Keratinocyte (primary cell): ENCODE data around the gene FAF1. TPM values are rescaled to one million over a fixed set of nuclear protein-coding genes. Genes with fewer than 3 reads are reported as not detected.

Source experiments
- DNase-seq: peaks from one replicate; pipeline ENCODE4 v3.0.0-alpha.2; 2011; ENCODE audit warnings: low read depth, missing footprints, low spot score
- FAIRE-seq: peaks from 2 replicates; lab custom pipeline; 2011; peaks lifted over from hg19 to GRCh38; lab: Jason Lieb, UNC
- H2AFZ ChIP-seq: 2 replicates; pipeline ENCODE4 v1.6.0; 2012; ENCODE audit warnings: low read length, control low read depth, inconsistent platforms; ENCODE audit not compliant: control insufficient read depth
- H3K27ac ChIP-seq: 2 replicates; pipeline ENCODE4 v1.5.1; 2011; ENCODE audit warnings: low read length; ENCODE audit not compliant: control insufficient read depth, insufficient read depth
- H3K27me3 ChIP-seq: 3 replicates; pipeline ENCODE4 v1.6.0; 2011; ENCODE audit warnings: low read length; ENCODE audit not compliant: control insufficient read depth, insufficient read depth; ENCODE audit errors: extremely low read depth
- H3K36me3 ChIP-seq, 2 experiments: 2 replicates in 1 of 2; 3 replicates in 1 of 2; pipeline ENCODE4 v1.5.1; 2011; ENCODE audit warnings: low read length in 2 of 2, mild to moderate bottlenecking in 1 of 2; ENCODE audit not compliant: control insufficient read depth in 2 of 2, insufficient read depth in 2 of 2; ENCODE audit errors: extremely low read depth in 1 of 2
- H3K4me1 ChIP-seq: 3 replicates; pipeline ENCODE4 v1.5.1; 2011; ENCODE audit warnings: low read length; ENCODE audit not compliant: control insufficient read depth, insufficient read depth; ENCODE audit errors: extremely low read depth
- H3K4me2 ChIP-seq: 3 replicates; pipeline ENCODE4 v1.6.0; 2011; ENCODE audit warnings: low read depth, low read length; ENCODE audit not compliant: control insufficient read depth, insufficient read depth; ENCODE audit errors: extremely low read depth
- H3K4me3 ChIP-seq, 3 experiments: fragments of 200-600 bp in 1 of 3; sonication (generic) in 1 of 3; 2 replicates in 2 of 3; 3 replicates in 1 of 3; pipeline ENCODE4 v1.5.1; 2011 to 2016; ENCODE audit warnings: low read length in 3 of 3, mild to moderate bottlenecking in 3 of 3, control low read depth in 2 of 3, inconsistent platforms in 1 of 3, low read depth in 1 of 3, mixed read lengths in 1 of 3, mixed run types in 1 of 3, moderate library complexity in 1 of 3; ENCODE audit not compliant: control insufficient read depth in 2 of 3, insufficient read depth in 2 of 3; ENCODE audit errors: extremely low read depth in 1 of 3
- H3K79me2 ChIP-seq: 2 replicates; pipeline ENCODE4 v1.6.0; 2012; ENCODE audit warnings: low read length; ENCODE audit not compliant: control insufficient read depth, insufficient read depth
- H3K9ac ChIP-seq: 3 replicates; pipeline ENCODE4 v1.6.0; 2011; ENCODE audit warnings: low read length; ENCODE audit not compliant: control insufficient read depth, insufficient read depth; ENCODE audit errors: extremely low read depth
- H3K9me1 ChIP-seq: 3 replicates; pipeline ENCODE4 v1.6.0; 2011; ENCODE audit warnings: low read length; ENCODE audit not compliant: control insufficient read depth, insufficient read depth; ENCODE audit errors: extremely low read depth
- H3K9me3 ChIP-seq: 2 replicates; pipeline ENCODE4 v1.5.1; 2012; ENCODE audit warnings: low read depth, low read length; ENCODE audit not compliant: control insufficient read depth
- H4K20me1 ChIP-seq: 3 replicates; pipeline ENCODE4 v1.6.0; 2011; ENCODE audit warnings: low read length; ENCODE audit not compliant: control insufficient read depth, insufficient read depth; ENCODE audit errors: extremely low read depth
- CTCF ChIP-seq, 3 experiments: IDR thresholded peaks in 1 of 3; conservative IDR thresholded peaks in 1 of 3; optimal IDR thresholded peaks in 1 of 3; 2 replicates in 2 of 3; 3 replicates in 1 of 3; pipeline versions ENCODE3 to v1.5.1; 2011; ENCODE audit warnings: low read length in 3 of 3, mild to moderate bottlenecking in 3 of 3, moderate library complexity in 2 of 3, control low read depth in 1 of 3, inconsistent platforms in 1 of 3; ENCODE audit not compliant: insufficient read depth in 2 of 3; ENCODE audit errors: extremely low read depth in 1 of 3
- EZH2 ChIP-seq: IDR thresholded peaks from one replicate; pipeline ENCODE4 v1.6.1; 2012; ENCODE audit warnings: inconsistent platforms, mild to moderate bottlenecking, low read length, moderate library complexity
- dilution Hi-C: fragments of 300-500 bp; cut with MboI; formaldehyde crosslinking; loops from one replicate; pipeline ENCODE4 v1.7.0; 2020; ENCODE audit warnings: low sequenced_read_pairs; ENCODE audit not compliant: extremely low pct_ligation_motif_present
- polyA plus RNA-seq, 5 experiments: library from polyadenylated mRNA; depleted of rRNA in 3 of 5; stranded (reverse) in 3 of 5; stranded (forward) in 1 of 5; unstranded in 1 of 5; fragments of >200 nt; gene quantifications; 1 replicate in 1 of 5; 2 replicates in 3 of 5; 3 replicates in 1 of 5; pipeline versions ENCODE4 v1.2.1 to v1.2.3, GENCODE V29; 2011 to 2012; ENCODE audit warnings: missing spikeins in 2 of 5, low read depth in 1 of 5, low replicate concordance in 1 of 5

FAF1 gene
- polyA plus RNA-seq, 1 donor (not counting 4 experiments of a cell fraction or from before 2014, with no cell fraction given) = 33.1 TPM

GRCh38 chr1:50930965-50931737 lies 28.9 kb downstream of the FAF1 start:
- H3K4me1 ChIP-seq = no peaks in the 10 kb centered on the region
- FAIRE-seq = no peak
- H3K4me3 ChIP-seq = no peak overlapping the region
- no peaks in the 10 kb centered on the region for H3K9me3 ChIP-seq
- DNase-seq = no peak
- H3K36me3 ChIP-seq = no peaks in the 10 kb centered on the region
- no peak overlapping the region for H3K4me2 ChIP-seq
- H3K27me3 ChIP-seq = no peaks in the 10 kb centered on the region
- H3K27ac ChIP-seq = no peak overlapping the region
- no peaks in the 10 kb centered on the region for H4K20me1 ChIP-seq
- H3K9ac ChIP-seq = no peak overlapping the region
- dilution Hi-C loops = no loop called here
- no peak overlapping the region for H2AFZ ChIP-seq
- H3K9me1 ChIP-seq = no peaks in the 10 kb centered on the region
- TF ChIP-seq EZH2 = no peak
- no peak for TF ChIP-seq CTCF (optimal IDR thresholded peaks at IDR 0.05 in 1 of 3, IDR thresholded peaks at IDR 0.05 in 1 of 3, conservative IDR thresholded peaks at IDR 0.05 in 1 of 3; ENCODE audit: extremely low read depth in 1 of 3, insufficient read depth in 2 of 3, low read length in 3 of 3)
- peaks cover 43% of the 10 kb centered on the region for H3K79me2 ChIP-seq

- no peak for DNase-seq
- Histone ChIP-seq H3K4me3 (no peak overlapping the region), H3K9me3 (no peaks in the 10 kb centered on the region), H3K4me2 (no peak overlapping the region), H3K4me1 (no peaks in the 10 kb centered on the region), H2AFZ (no peak overlapping the region), H3K9ac (no peak overlapping the region), H3K27me3 (no peaks in the 10 kb centered on the region), H3K36me3 (no peaks in the 10 kb centered on the region), H3K27ac (no peak overlapping the region), H3K79me2 (peaks cover 44% of the 10 kb centered on the region), H3K9me1 (no peaks in the 10 kb centered on the region), H4K20me1 (no peaks in the 10 kb centered on the region)
- FAIRE-seq = no peak
- no peak for TF ChIP-seq CTCF (optimal IDR thresholded peaks at IDR 0.05 in 1 of 3, IDR thresholded peaks at IDR 0.05 in 1 of 3, conservative IDR thresholded peaks at IDR 0.05 in 1 of 3; ENCODE audit: extremely low read depth in 1 of 3, insufficient read depth in 2 of 3, low read length in 3 of 3)
- TF ChIP-seq EZH2 = no peak
- dilution Hi-C loops = no loop called here
These were observed 29.9 kb downstream of the FAF1 start for GRCh38 chr1:50930193-50930592.
